ENCODE data around the gene SREBF1.

The SREBF1 gene

GRCh38 chr17:17774009-17774881 lies 62.5 kb downstream of the SREBF1 start:
- DNase-seq, result peak; percentile 31

- no peak for DNase-seq
Measured at GRCh38 chr17:17772231-17772630, 64.6 kb downstream of the SREBF1 start.

- no peak for DNase-seq
Measured at GRCh38 chr17:17771498-17772201, 65.1 kb downstream of the SREBF1 start.

DNA sequence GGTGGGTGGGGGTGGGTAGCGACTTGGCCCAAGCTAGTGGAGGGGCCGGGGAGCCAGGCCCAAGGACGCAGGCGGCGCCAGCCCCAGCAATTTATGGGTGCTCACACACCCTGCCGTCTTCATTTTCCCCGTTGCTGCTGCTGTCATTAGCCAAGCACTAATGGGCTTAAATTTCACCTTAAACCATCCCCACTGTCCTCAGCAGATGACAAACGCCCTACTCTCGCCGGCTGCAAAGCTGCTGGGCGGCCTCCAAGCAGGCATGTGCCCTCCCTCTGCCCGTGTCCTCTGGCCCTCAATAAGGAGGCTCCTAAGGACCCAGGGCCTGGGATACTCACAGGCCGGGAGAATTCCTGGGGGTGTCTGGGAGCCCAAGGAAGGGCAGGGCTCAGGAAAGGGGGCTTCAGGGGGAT lies 66.1 kb downstream of the SREBF1 start:
- DNase-seq, result no peak

DNA sequence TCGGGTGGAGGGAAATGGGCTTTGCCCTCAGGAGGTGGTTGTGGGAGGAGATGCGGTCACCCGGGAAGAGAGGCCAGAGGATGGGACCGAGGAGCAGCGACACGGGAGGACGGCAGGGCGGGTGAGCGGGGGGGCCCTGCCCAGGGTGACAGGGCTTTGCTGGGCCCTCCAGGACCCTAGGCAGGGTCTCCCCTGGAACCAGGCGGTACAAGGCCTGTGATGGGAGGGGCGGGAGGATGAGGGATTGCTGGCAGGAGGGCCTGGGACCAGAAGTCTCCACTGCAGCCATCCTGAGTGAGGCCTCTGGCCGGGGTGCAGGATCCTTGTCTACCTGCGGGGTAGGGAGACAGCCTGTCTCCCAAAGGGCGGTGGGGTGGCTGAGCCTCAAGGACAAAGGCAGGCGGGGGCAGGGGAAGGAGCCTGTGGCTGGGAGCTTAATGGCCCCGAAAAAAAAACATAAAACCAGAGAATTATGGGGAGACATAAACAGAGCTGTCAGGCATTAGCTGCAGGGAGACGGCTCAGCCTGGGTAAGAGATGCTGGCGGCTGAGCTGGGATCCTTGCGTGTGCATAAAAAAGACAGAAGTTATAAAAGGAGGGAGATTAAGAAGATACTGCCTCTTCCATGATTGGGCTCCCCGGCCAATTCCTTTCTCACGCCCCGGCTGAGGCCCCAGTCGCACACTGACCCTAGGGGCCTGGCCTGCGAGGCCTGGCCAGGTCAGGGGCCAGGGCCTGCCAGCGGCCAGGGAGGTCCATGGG lies 66.7 kb downstream of the SREBF1 start:
- DNase-seq, result no peak

- DNase-seq, result no peak
Measured at GRCh38 chr17:17768424-17769088, 68.2 kb downstream of the SREBF1 start.

- DNase-seq, result no peak
Measured at GRCh38 chr17:17767887-17768418, 68.8 kb downstream of the SREBF1 start.

DNA sequence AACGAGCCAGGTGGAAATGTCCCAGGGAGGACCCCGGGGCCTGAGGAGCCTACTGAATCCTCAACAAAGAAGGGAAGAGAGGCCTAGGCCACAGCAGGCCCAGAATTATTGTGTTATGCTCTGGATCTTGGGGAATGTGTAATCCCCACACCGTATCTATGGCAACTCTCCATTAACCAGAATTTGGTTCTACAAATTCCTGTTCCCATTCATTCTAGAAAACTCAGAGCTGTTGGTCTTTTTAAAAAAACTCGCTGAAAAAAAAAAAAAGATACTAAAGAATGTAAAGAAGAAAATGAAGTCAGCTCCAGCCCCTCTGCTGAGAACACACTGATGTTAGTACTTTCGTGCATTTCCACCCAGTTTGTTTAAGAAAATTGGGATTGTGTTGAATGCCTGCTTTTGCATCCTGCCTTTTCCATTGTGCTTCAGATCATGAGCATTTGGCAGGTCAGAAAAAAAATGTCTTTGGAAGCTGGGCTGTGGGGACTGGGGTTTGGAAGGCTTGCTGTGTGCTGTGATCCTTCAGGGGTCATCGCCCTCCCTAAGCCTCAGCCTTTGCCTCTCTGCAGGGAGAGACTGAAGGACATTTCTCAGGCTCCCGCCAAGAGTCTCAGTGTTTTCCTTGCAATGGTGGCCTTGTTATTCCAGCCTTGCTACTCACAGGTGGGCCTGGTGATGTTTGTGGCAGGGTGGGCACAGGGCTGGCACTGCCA lies 69.5 kb downstream of the SREBF1 start:
- DNase-seq, result no peak

DNA sequence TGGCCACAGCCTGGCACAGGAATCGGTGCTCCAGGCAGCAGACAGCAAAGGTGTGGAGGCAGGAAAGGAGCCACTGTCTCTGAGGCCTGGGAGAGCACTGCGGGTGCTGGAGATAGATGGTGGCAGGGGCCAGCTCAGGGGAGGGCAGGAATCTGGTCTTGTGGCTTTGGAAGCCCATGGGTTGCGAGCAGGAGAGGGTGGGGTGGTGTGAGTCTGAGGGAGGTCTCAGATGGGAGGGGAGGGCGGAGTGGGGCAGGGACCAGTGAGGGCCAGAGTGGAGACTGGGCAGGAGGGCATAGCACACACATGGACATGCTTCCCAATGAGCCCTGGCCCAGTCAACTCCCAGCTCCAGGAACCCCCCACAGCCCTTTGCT lies 70.1 kb downstream of the SREBF1 start:
- no peak for DNase-seq

DNA sequence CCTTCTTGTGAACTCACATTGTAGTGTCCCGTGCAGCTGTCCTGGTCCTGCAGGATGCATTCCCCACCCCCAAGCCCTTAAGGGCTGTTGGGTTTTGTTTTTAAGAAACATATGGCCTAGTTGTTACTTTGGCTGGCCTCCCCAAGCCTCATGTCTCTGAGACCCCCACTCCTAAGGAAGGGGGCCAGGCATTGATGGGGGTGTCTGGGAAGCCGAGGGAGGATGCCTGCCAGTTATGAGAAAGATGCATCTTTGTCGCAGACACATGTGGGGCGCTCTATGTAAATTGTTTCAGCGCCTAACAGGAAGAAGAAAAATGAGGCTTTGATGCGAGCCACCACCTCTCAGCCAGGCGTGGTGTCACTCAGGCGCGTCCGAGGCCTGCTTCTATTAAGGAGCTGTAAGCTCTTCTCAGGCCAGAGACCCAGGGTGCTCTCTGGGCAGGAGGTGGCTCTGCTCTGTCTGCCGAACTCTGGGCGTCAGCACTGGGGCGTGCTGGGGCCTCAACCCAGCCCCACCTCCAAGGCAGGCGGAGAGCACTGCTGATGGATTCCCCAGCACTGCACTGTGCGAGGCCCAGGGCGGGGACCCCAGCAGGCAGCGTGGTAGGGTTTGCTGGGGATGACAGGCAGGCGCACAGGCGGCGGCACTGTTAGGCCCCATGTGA lies 70.6 kb downstream of the SREBF1 start:
- peak; percentile 25 for DNase-seq

GRCh38 chr17:17765359-17766076 lies 71.3 kb downstream of the SREBF1 start:
- no peak for DNase-seq

GRCh38 chr17:17763734-17764133 lies 73.1 kb downstream of the SREBF1 start:
- no peak for DNase-seq

- no peak for DNase-seq
Measured at GRCh38 chr17:17763136-17763535, 73.7 kb downstream of the SREBF1 start.

DNA sequence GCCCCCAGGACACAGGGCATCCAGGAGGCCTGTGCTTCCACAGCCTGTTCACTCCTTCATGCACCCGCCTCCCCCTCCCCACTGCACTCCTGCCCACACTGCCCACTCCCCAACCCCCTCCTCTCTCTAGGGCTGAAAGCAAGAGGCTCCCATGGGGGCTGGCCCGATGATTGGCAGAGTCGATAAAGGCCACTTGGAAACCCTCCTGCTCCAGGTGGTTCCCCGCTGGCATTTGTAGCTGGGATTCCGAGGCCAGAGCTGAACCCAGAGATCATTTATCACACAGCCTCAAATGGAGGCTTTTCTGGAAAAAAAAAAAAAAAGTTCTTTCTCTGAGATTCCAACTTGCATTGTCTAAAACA lies 74.1 kb downstream of the SREBF1 start:
- no peak for DNase-seq

All from CD4-positive, alpha-beta T cell treated with Interleukin-6 for 4 hours (primary cell).